GM23338 (cell line): ENCODE measurements around the gene PDGFRB. TPM values are rescaled to one million over a fixed set of nuclear protein-coding genes. Genes with fewer than 3 reads are reported as not detected.

Experiments
- ATAC-seq: fragments of 200-7000 bp; cut with Tn5 transposase; 3 replicates; pipeline ENCODE4 v1.9.1; 2020
- DNase-seq: peaks from one replicate; pipeline ENCODE4 v3.0.0-alpha.2; 2015; ENCODE audit warnings: low spot score
- H2AFZ ChIP-seq: fragments of 200-600 bp; sonication (generic); 2 replicates; pipeline ENCODE4 v1.8.0; 2016; ENCODE audit warnings: antibody characterized with exemption, mild to moderate bottlenecking, moderate library complexity
- H3F3A ChIP-seq: fragments of 200-600 bp; sonication (generic); replicated peaks from 2 replicates; pipeline ENCODE4 v1.8.0; 2017; ENCODE audit warnings: antibody characterized with exemption, mixed run types, low read depth
- H3K27ac ChIP-seq: fragments of 200-600 bp; sonication (generic); 2 replicates; pipeline ENCODE4 v1.6.1; 2016; ENCODE audit warnings: low read depth
- H3K27me3 ChIP-seq: fragments of 200-600 bp; sonication (generic); 2 replicates; pipeline ENCODE4 v1.8.0; 2016; ENCODE audit warnings: mild to moderate bottlenecking, mixed run types, moderate library complexity; ENCODE audit not compliant: insufficient read depth
- H3K36me3 ChIP-seq: fragments of 200-600 bp; sonication (generic); 2 replicates; pipeline ENCODE4 v1.8.0; 2016; ENCODE audit warnings: mild to moderate bottlenecking; ENCODE audit not compliant: insufficient read depth
- H3K4me1 ChIP-seq: fragments of 200-600 bp; sonication (generic); 2 replicates; pipeline ENCODE4 v1.8.0; 2016; ENCODE audit warnings: mild to moderate bottlenecking, moderate library complexity; ENCODE audit not compliant: insufficient read depth
- H3K4me2 ChIP-seq: fragments of 200-600 bp; sonication (generic); 2 replicates; pipeline ENCODE4 v1.7.1; 2017; ENCODE audit warnings: mixed run types
- H3K4me3 ChIP-seq: fragments of 200-600 bp; sonication (generic); 2 replicates; pipeline ENCODE4 v1.6.1; 2016; ENCODE audit warnings: mixed run types
- H3K79me2 ChIP-seq: fragments of 200-600 bp; sonication (generic); replicated peaks from 2 replicates; pipeline ENCODE4 v1.8.0; 2017; ENCODE audit warnings: mild to moderate bottlenecking; ENCODE audit not compliant: insufficient read depth
- H3K9me2 ChIP-seq: fragments of 200-600 bp; sonication (generic); 2 replicates; pipeline ENCODE4 v1.8.0; 2017; ENCODE audit not compliant: insufficient read depth
- H4K20me1 ChIP-seq: fragments of 200-600 bp; sonication (generic); replicated peaks from 2 replicates; pipeline ENCODE4 v1.8.0; 2017; ENCODE audit warnings: mild to moderate bottlenecking; ENCODE audit not compliant: insufficient read depth
- H3K27ac Mint-ChIP-seq: 2 replicates; pipeline ENCODE4 v1.8.0; 2020; ENCODE audit warnings: inconsistent platforms, mild to moderate bottlenecking, moderate library complexity, mixed read lengths
- H3K27me3 Mint-ChIP-seq: 3 replicates; pipeline ENCODE4 v1.8.0; 2022; ENCODE audit warnings: low read depth, mild to moderate bottlenecking, moderate library complexity, mixed read lengths, inconsistent platforms; ENCODE audit not compliant: insufficient read depth, poor library complexity
- H3K36me3 Mint-ChIP-seq: 3 replicates; pipeline ENCODE4 v1.8.0; 2021; ENCODE audit warnings: low read depth, mild to moderate bottlenecking, inconsistent platforms, moderate library complexity, mixed read lengths
- H3K4me1 Mint-ChIP-seq: 3 replicates; pipeline ENCODE4 v1.8.0; 2020; ENCODE audit warnings: mild to moderate bottlenecking, inconsistent platforms, mixed read lengths
- H3K4me3 Mint-ChIP-seq: 3 replicates; pipeline ENCODE4 v1.8.0; 2021; ENCODE audit warnings: moderate library complexity, mild to moderate bottlenecking, inconsistent platforms, mixed read lengths
- H3K9me3 Mint-ChIP-seq: 3 replicates; pipeline ENCODE4 v1.8.0; 2020; ENCODE audit warnings: moderate library complexity, mild to moderate bottlenecking, inconsistent platforms, mixed read lengths
- CREB1 ChIP-seq: fragments of 250-450 bp; sonication (Bioruptor Pico); IDR thresholded peaks from 2 replicates; pipeline ENCODE4 v1.5.0; 2020; ENCODE audit warnings: low read depth, mild to moderate bottlenecking, moderate library complexity
- EZH2 ChIP-seq: fragments of 200-600 bp; sonication (generic); IDR thresholded peaks from one replicate; pipeline ENCODE4 v1.8.0; 2017; ENCODE audit warnings: antibody characterized with exemption, mild to moderate bottlenecking, low read depth; ENCODE audit not compliant: unreplicated experiment
- POLR2AphosphoS5 ChIP-seq: IDR thresholded peaks from 2 replicates; pipeline ENCODE4 v1.6.1; 2016; ENCODE audit warnings: antibody characterized with exemption, low read depth
- ZNF114 ChIP-seq: fragments of 250-450 bp; sonication (Bioruptor Pico); IDR thresholded peaks from 2 replicates; pipeline ENCODE4 v1.5.0; 2020; ENCODE audit warnings: mild to moderate bottlenecking, moderate library complexity
- ZNF331 ChIP-seq: fragments of 250-450 bp; sonication (Bioruptor Pico); IDR thresholded peaks from 2 replicates; pipeline ENCODE4 v1.5.0; 2020; ENCODE audit warnings: low read depth, mild to moderate bottlenecking, moderate library complexity
- polyA plus RNA-seq: library from polyadenylated mRNA; unstranded; fragments of >200 nt; fragmentation: Nextera tagmentation; extraction: Ambion mirVana; gene quantifications from 2 replicates; pipeline ENCODE4 v1.2.1, GENCODE V29; 2016
- total RNA-seq: library from RNA; depleted of rRNA; stranded (reverse); fragments of >200 nt; shearing (Covaris generic); gene quantifications from 2 replicates; pipeline ENCODE4 v1.2.3, GENCODE V29; 2014
- TF ChIP-seq, protein P1 (sequence below): fragments of 250-450 bp; sonication (Bioruptor Pico); IDR thresholded peaks from 2 replicates; pipeline ENCODE4 v1.5.0; 2020; ENCODE audit warnings: mild to moderate bottlenecking, moderate library complexity
- TF ChIP-seq, protein P2 (sequence below): IDR thresholded peaks from 2 replicates; pipeline ENCODE4 v1.6.1; 2016; ENCODE audit warnings: antibody characterized with exemption

PDGFRB gene
- total and polyA plus RNA-seq, 2 experiments from 2014 or later: 4.5 to 11.3 TPM

DNA sequence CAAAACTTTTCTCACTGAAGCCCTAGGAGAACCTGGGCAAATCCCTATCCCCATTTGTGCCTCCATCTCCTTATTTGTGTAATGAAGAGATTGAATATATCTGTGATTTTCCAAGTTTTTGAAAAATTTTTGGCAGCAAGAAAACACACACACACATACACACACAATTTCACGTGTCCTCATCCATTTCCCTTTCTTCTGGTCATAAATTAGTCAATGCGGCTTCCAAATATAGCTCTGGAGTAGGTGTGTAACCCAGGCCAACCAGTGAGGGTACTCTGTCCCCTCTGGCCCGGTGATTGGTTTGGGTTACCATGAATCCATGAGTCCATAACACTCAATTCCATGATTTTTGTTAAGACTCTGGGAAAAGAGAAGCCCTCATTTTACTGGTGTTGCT lies 82.0 kb downstream of the PDGFRB start (continued):
- TF ChIP-seq, protein P1, sequence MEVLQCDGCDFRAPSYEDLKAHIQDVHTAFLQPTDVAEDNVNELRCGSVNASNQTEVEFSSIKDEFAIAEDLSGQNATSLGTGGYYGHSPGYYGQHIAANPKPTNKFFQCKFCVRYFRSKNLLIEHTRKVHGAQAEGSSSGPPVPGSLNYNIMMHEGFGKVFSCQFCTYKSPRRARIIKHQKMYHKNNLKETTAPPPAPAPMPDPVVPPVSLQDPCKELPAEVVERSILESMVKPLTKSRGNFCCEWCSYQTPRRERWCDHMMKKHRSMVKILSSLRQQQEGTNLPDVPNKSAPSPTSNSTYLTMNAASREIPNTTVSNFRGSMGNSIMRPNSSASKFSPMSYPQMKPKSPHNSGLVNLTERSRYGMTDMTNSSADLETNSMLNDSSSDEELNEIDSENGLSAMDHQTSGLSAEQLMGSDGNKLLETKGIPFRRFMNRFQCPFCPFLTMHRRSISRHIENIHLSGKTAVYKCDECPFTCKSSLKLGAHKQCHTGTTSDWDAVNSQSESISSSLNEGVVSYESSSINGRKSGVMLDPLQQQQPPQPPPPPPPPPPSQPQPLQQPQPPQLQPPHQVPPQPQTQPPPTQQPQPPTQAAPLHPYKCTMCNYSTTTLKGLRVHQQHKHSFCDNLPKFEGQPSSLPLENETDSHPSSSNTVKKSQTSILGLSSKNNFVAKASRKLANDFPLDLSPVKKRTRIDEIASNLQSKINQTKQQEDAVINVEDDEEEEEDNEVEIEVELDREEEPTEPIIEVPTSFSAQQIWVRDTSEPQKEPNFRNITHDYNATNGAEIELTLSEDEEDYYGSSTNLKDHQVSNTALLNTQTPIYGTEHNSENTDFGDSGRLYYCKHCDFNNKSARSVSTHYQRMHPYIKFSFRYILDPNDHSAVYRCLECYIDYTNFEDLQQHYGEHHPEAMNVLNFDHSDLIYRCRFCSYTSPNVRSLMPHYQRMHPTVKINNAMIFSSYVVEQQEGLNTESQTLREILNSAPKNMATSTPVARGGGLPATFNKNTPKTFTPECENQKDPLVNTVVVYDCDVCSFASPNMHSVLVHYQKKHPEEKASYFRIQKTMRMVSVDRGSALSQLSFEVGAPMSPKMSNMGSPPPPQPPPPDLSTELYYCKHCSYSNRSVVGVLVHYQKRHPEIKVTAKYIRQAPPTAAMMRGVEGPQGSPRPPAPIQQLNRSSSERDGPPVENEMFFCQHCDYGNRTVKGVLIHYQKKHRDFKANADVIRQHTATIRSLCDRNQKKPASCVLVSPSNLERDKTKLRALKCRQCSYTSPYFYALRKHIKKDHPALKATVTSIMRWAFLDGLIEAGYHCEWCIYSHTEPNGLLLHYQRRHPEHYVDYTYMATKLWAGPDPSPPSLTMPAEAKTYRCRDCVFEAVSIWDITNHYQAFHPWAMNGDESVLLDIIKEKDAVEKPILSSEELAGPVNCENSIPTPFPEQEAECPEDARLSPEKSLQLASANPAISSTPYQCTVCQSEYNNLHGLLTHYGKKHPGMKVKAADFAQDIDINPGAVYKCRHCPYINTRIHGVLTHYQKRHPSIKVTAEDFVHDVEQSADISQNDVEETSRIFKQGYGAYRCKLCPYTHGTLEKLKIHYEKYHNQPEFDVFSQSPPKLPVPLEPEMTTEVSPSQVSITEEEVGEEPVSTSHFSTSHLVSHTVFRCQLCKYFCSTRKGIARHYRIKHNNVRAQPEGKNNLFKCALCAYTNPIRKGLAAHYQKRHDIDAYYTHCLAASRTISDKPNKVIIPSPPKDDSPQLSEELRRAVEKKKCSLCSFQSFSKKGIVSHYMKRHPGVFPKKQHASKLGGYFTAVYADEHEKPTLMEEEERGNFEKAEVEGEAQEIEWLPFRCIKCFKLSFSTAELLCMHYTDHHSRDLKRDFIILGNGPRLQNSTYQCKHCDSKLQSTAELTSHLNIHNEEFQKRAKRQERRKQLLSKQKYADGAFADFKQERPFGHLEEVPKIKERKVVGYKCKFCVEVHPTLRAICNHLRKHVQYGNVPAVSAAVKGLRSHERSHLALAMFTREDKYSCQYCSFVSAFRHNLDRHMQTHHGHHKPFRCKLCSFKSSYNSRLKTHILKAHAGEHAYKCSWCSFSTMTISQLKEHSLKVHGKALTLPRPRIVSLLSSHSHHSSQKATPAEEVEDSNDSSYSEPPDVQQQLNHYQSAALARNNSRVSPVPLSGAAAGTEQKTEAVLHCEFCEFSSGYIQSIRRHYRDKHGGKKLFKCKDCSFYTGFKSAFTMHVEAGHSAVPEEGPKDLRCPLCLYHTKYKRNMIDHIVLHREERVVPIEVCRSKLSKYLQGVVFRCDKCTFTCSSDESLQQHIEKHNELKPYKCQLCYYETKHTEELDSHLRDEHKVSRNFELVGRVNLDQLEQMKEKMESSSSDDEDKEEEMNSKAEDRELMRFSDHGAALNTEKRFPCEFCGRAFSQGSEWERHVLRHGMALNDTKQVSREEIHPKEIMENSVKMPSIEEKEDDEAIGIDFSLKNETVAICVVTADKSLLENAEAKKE (CRISPR knock-in tag): no peak

DNA sequence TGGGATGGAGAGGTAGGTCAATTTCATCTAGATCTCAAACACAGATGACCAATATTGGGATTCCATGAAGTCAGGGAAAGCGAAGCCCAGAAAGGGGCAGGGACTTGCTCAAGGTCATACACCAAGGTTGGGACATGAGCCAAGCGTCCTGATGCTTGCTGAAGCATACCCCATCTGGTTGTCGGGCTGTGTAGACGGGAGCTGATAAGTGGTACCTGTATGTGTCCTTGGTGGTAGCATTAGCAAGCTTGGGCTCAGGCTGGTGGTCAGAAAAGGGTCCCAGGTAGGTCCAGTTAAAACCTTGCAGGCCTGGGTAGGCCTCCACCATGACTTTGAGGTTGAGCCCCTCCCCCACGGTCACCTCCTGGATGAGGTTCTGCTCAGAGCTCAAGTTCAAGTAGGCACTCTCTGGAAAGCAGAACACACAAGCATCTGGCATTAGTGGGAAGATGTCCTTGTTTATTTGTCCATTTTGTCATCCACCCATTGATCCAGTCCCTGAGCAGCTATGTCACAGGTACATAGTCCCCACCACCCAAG lies 82.5 kb downstream of the PDGFRB start:
- Mint-ChIP-seq H3K4me3 (no peak overlapping the region), H3K9me3 (no peaks in the 10 kb centered on the region), H3K27me3 (peaks cover 3% of the 10 kb centered on the region), H3K4me1 (no peaks in the 10 kb centered on the region), H3K27ac (no peak overlapping the region), H3K36me3 (no peaks in the 10 kb centered on the region)
- Histone ChIP-seq H4K20me1 (no peaks in the 10 kb centered on the region), H3K9me2 (peaks cover 4% of the 10 kb centered on the region; the same call in 1 of the 2 replicates), H3K27me3 (no peaks in the 10 kb centered on the region), H2AFZ (no peak overlapping the region), H3K79me2 (no peaks in the 10 kb centered on the region), H3K36me3 (no peaks in the 10 kb centered on the region), H3K4me1 (no peaks in the 10 kb centered on the region), H3K27ac (no peak overlapping the region), H3F3A (no peaks in the 10 kb centered on the region), H3K4me3 (no peak overlapping the region), H3K4me2 (no peak overlapping the region)
- ATAC-seq (no peak), DNase-seq (no peak)
- TF ChIP-seq EZH2 (no peak), CREB1 (CRISPR knock-in tag) (no peak), ZNF114 (CRISPR knock-in tag) (no peak), ZNF331 (CRISPR knock-in tag) (no peak), POLR2AphosphoS5 (no peak)
- TF ChIP-seq, protein P1 (CRISPR knock-in tag): no peak
- TF ChIP-seq, protein P2, sequence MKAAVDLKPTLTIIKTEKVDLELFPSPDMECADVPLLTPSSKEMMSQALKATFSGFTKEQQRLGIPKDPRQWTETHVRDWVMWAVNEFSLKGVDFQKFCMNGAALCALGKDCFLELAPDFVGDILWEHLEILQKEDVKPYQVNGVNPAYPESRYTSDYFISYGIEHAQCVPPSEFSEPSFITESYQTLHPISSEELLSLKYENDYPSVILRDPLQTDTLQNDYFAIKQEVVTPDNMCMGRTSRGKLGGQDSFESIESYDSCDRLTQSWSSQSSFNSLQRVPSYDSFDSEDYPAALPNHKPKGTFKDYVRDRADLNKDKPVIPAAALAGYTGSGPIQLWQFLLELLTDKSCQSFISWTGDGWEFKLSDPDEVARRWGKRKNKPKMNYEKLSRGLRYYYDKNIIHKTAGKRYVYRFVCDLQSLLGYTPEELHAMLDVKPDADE: no peak
